GM12878 (cell line): ENCODE results near the gene PTPRD. TPM values are rescaled to one million over a fixed set of nuclear protein-coding genes. Genes with fewer than 3 reads are reported as not detected.

Experiments
- ATAC-seq: fragments of 200-7000 bp; cut with Tn5 transposase; 3 replicates; pipeline ENCODE4 v1.9.1; 2020; ENCODE audit warnings: mild to moderate bottlenecking, moderate library complexity
- BruUV-seq: library from RNA; stranded (reverse); fragments of 400-500 nt; replicated peaks from 2 replicates; lab custom pipeline; 2021; lab: Mats Ljungman, UMichigan
- CTCF ChIA-PET: fragments of 300-600 bp; sonication (Branson Sonifier 250); formaldehyde crosslinking; extraction: SDS; loops from one replicate; lab custom pipeline; 2021; ENCODE audit warnings: inconsistent platforms; lab: Yijun Ruan, JAX
- POLR2A ChIA-PET: fragments of 350-600 bp; formaldehyde crosslinking; extraction: SDS; loops from one replicate; lab custom pipeline; 2021; ENCODE audit warnings: inconsistent platforms; lab: Charles Lee
- RAD21 ChIA-PET: fragments of 300-600 bp; sonication (Branson Sonifier 250); formaldehyde crosslinking; loops from one replicate; lab custom pipeline; 2023; ENCODE audit warnings: antibody characterized with exemption; ENCODE audit not compliant: unreplicated experiment; lab: Charles Lee
- SMC1A ChIA-PET: fragments of 300-600 bp; sonication (Branson Sonifier 250); formaldehyde crosslinking; loops from one replicate; lab custom pipeline; 2023; ENCODE audit not compliant: unreplicated experiment, uncharacterized antibody; lab: Charles Lee
- DNase-seq: peaks from one replicate; pipeline ENCODE4 v3.0.0-alpha.2; 2011; ENCODE audit warnings: low read depth, low spot score
- FAIRE-seq: peaks from 3 replicates; lab custom pipeline; 2011; peaks lifted over from hg19 to GRCh38; lab: Jason Lieb, UNC
- H2AFZ ChIP-seq: 2 replicates; pipeline ENCODE4 v1.6.0; 2011; ENCODE audit warnings: low read depth, low read length, control low read depth; ENCODE audit not compliant: control insufficient read depth
- H3K27ac ChIP-seq: 2 replicates; pipeline ENCODE4 v1.5.1; 2011; ENCODE audit warnings: control low read depth; ENCODE audit not compliant: control insufficient read depth, insufficient read depth
- H3K27me3 ChIP-seq, 2 experiments: replicated peaks in 1 of 2; 2 replicates each; pipeline versions ENCODE4 v1.6.0 to v1.6.1; 2011; ENCODE audit warnings: low read length in 1 of 2; ENCODE audit not compliant: control insufficient read depth in 2 of 2, insufficient read depth in 2 of 2
- H3K36me3 ChIP-seq, 2 experiments: 2 replicates each; pipeline ENCODE4 v1.5.1; 2011; ENCODE audit warnings: low read length in 1 of 2; ENCODE audit not compliant: control insufficient read depth in 2 of 2, insufficient read depth in 2 of 2
- H3K4me1 ChIP-seq: 2 replicates; pipeline ENCODE4 v1.6.1; 2011; ENCODE audit warnings: mild to moderate bottlenecking, low read length, moderate library complexity, mixed read lengths; ENCODE audit not compliant: control insufficient read depth, insufficient read depth
- H3K4me2 ChIP-seq: 2 replicates; pipeline ENCODE4 v1.6.0; 2011; ENCODE audit warnings: control low read depth; ENCODE audit not compliant: control insufficient read depth, insufficient read depth
- H3K4me3 ChIP-seq: fragments of 200-600 bp; sonication (generic); 2 replicates; pipeline ENCODE4 v1.5.1; 2016
- H3K79me2 ChIP-seq: 2 replicates; pipeline ENCODE4 v1.6.0; 2011; ENCODE audit warnings: low read length; ENCODE audit not compliant: control insufficient read depth, insufficient read depth
- H3K9ac ChIP-seq: 2 replicates; pipeline ENCODE4 v1.8.0; 2011; ENCODE audit warnings: low read length, control low read depth, mixed read lengths; ENCODE audit not compliant: control insufficient read depth, insufficient read depth
- H3K9me3 ChIP-seq: replicated peaks from 3 replicates; pipeline ENCODE4 v1.5.1; 2011; ENCODE audit warnings: mild to moderate bottlenecking, low read length; ENCODE audit not compliant: control insufficient read depth, insufficient read depth
- H4K20me1 ChIP-seq: 2 replicates; pipeline ENCODE4 v1.6.0; 2011; ENCODE audit not compliant: control insufficient read depth, insufficient read depth
- CEBPB ChIP-seq, 2 experiments: fragments of 150-350 bp in 1 of 2; IDR thresholded peaks; 2 replicates each; pipeline ENCODE4 v1.6.1; 2012 to 2014; ENCODE audit warnings: low read depth in 2 of 2, low read length in 2 of 2, borderline replicate concordance in 1 of 2, inconsistent platforms in 1 of 2
- DPF2 ChIP-seq: fragments of 450-650 bp; IDR thresholded peaks from 2 replicates; pipeline ENCODE4 v1.6.1; 2017; ENCODE audit warnings: mild to moderate bottlenecking
- MEF2A ChIP-seq: IDR thresholded peaks from 2 replicates; pipeline ENCODE4 v1.6.1; 2011; ENCODE audit warnings: low read depth, mild to moderate bottlenecking, low read length, moderate library complexity; ENCODE audit not compliant: insufficient read depth
- RAD21 ChIP-seq: IDR thresholded peaks from 2 replicates; pipeline ENCODE4 v1.6.1; 2011; ENCODE audit warnings: mild to moderate bottlenecking, low read depth, low read length, moderate library complexity; ENCODE audit not compliant: insufficient read depth
- RFX5 ChIP-seq: IDR thresholded peaks from 2 replicates; pipeline ENCODE4 v1.6.1; 2011; ENCODE audit warnings: low read depth, low read length, improper control_type of control experiment
- SREBF1 ChIP-seq: IDR thresholded peaks from 2 replicates; pipeline ENCODE4 v1.6.1; 2012; ENCODE audit warnings: mild to moderate bottlenecking, low read length
- ZNF622 ChIP-seq: fragments of 450-650 bp; IDR thresholded peaks from 2 replicates; pipeline ENCODE4 v1.6.1; 2017; ENCODE audit warnings: mild to moderate bottlenecking, inconsistent platforms
- WGBS: methylation state at CpG from one replicate; pipeline ENCODE4 v1.1.6; 2016; ENCODE audit warnings: low lambda C conversion rate; ENCODE audit not compliant: insufficient replicate concordance, insufficient coverage; ENCODE audit errors: missing lambda C conversion rate; 5-methylcytosine and 5-hydroxymethylcytosine counted together
- in situ Hi-C: fragments of 300-500 bp; cut with MboI; formaldehyde crosslinking; loops from 9 replicates; pipeline ENCODE4 v1.14.3; 2018; ENCODE audit warnings: mixed read lengths
- intact Hi-C: fragments of 100-400 bp; cut with micrococcal nuclease; formaldehyde crosslinking; loops from one replicate; pipeline ENCODE4 v1.14.2; 2022; ENCODE audit not compliant: unreplicated experiment
- polyA plus RNA-seq, 11 experiments: library from polyadenylated mRNA; depleted of rRNA in 4 of 11; unstranded in 6 of 11; stranded (reverse) in 5 of 11; fragments of >200 nt; fragmentation: Nextera tagmentation in 4 of 11; fragmentation: Illumina TruSeq in 1 of 11; extraction: Ambion mirVana in 4 of 11; extraction: Trizol in 1 of 11; gene quantifications; 1 replicate in 1 of 11; 2 replicates in 10 of 11; pipeline versions ENCODE4 v1.2.1 to v1.2.3, GENCODE V29; 2011 to 2016; ENCODE audit warnings: inconsistent platforms in 2 of 11, missing spikeins in 2 of 11, low read depth in 1 of 11
- total RNA-seq, 4 experiments: library from RNA; depleted of rRNA in 3 of 4; stranded (reverse); fragments of >200 nt in 3 of 4; fragmentation: Illumina TruSeq in 1 of 4; extraction: Trizol in 1 of 4; gene quantifications; 2 replicates each; pipeline versions ENCODE4 v1.2.1 to v1.2.3, GENCODE V29; 2013 to 2021
- TF ChIP-seq, protein P1 (sequence below), 3 experiments: IDR thresholded peaks in 2 of 3; conservative IDR thresholded peaks in 1 of 3; 2 replicates each; pipeline ENCODE4 v1.5.1; 2011; ENCODE audit warnings: low read depth in 3 of 3, low read length in 3 of 3, mild to moderate bottlenecking in 3 of 3, control low read depth in 2 of 3, moderate library complexity in 2 of 3, inconsistent platforms in 1 of 3, mixed read lengths in 1 of 3; ENCODE audit not compliant: control insufficient read depth in 2 of 3, insufficient read depth in 1 of 3; ENCODE audit errors: extremely low read depth in 1 of 3
- TF ChIP-seq, protein P2 (sequence below): fragments of 450-650 bp; formaldehyde crosslinking; IDR thresholded peaks from 2 replicates; pipeline ENCODE4 v1.5.0; 2022; ENCODE audit warnings: mild to moderate bottlenecking, missing genetic modification characterization
- TF ChIP-seq, protein P3 (sequence below): IDR thresholded peaks from 2 replicates; pipeline ENCODE4 v1.6.1; 2011; ENCODE audit warnings: mild to moderate bottlenecking, low read depth, low read length, moderate library complexity; ENCODE audit not compliant: insufficient replicate concordance
- TF ChIP-seq, protein P4 (sequence below): fragments of 450-650 bp; IDR thresholded peaks from 2 replicates; pipeline ENCODE4 v1.6.1; 2017; ENCODE audit warnings: borderline replicate concordance

PTPRD gene
- total and polyA plus RNA-seq, 10 of the 15 experiments (the other 5 are each of a cell fraction or from before 2014, with no cell fraction given), result under 0.01 to 0.05 (median 0.01) TPM; not detected in 7

GRCh38 chr9:8567963-8568579, 2044.7 kb downstream of the PTPRD start:
- H3K36me3 ChIP-seq, result no peaks in the 10 kb centered on the region
- no peak overlapping the region for H3K4me3 ChIP-seq
- no TSS peak for BruUV-seq
- POLR2A ChIA-PET, result interaction anchor here (0.5 kb wide), 1 partner anchor 175 kb away, joined by 4 read pairs; no protein-coding TSS in a partner anchor
- in situ Hi-C loops, result no loop called here
- H3K4me1 ChIP-seq, result no peaks in the 10 kb centered on the region
- no peaks in the 10 kb centered on the region for H3K9me3 ChIP-seq
- RAD21 ChIA-PET, result no interaction called here
- intact Hi-C loops, result no loop called here
- no peak overlapping the region for H2AFZ ChIP-seq
- no peak overlapping the region for H3K27ac ChIP-seq
- WGBS, result 23% methylated on average over 2 of the region's 2 CpGs
- H4K20me1 ChIP-seq, result no peaks in the 10 kb centered on the region
- H3K4me2 ChIP-seq, result no peak overlapping the region
- SMC1A ChIA-PET, result no interaction called here
- H3K79me2 ChIP-seq, result no peaks in the 10 kb centered on the region
- CTCF ChIA-PET, result no interaction called here
- no peak overlapping the region for H3K9ac ChIP-seq
- DNase-seq (no peak), FAIRE-seq (no peak), ATAC-seq (no peak)
- no peaks in the 10 kb centered on the region for H3K27me3 ChIP-seq
- TF ChIP-seq ZNF622, result no peak
- no peak for TF ChIP-seq RFX5
- TF ChIP-seq, protein P1, sequence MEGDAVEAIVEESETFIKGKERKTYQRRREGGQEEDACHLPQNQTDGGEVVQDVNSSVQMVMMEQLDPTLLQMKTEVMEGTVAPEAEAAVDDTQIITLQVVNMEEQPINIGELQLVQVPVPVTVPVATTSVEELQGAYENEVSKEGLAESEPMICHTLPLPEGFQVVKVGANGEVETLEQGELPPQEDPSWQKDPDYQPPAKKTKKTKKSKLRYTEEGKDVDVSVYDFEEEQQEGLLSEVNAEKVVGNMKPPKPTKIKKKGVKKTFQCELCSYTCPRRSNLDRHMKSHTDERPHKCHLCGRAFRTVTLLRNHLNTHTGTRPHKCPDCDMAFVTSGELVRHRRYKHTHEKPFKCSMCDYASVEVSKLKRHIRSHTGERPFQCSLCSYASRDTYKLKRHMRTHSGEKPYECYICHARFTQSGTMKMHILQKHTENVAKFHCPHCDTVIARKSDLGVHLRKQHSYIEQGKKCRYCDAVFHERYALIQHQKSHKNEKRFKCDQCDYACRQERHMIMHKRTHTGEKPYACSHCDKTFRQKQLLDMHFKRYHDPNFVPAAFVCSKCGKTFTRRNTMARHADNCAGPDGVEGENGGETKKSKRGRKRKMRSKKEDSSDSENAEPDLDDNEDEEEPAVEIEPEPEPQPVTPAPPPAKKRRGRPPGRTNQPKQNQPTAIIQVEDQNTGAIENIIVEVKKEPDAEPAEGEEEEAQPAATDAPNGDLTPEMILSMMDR (IDR thresholded peaks at IDR 0.05 in 2 of 3, conservative IDR thresholded peaks at IDR 0.05 in 1 of 3; ENCODE audit: control insufficient read depth in 2 of 3, extremely low read depth in 1 of 3, insufficient read depth in 1 of 3, low read depth in 3 of 3, low read length in 3 of 3), result no peak
- no peak for TF ChIP-seq RAD21
- no peak for TF ChIP-seq DPF2
- TF ChIP-seq SREBF1, result no peak
- TF ChIP-seq, protein P2, sequence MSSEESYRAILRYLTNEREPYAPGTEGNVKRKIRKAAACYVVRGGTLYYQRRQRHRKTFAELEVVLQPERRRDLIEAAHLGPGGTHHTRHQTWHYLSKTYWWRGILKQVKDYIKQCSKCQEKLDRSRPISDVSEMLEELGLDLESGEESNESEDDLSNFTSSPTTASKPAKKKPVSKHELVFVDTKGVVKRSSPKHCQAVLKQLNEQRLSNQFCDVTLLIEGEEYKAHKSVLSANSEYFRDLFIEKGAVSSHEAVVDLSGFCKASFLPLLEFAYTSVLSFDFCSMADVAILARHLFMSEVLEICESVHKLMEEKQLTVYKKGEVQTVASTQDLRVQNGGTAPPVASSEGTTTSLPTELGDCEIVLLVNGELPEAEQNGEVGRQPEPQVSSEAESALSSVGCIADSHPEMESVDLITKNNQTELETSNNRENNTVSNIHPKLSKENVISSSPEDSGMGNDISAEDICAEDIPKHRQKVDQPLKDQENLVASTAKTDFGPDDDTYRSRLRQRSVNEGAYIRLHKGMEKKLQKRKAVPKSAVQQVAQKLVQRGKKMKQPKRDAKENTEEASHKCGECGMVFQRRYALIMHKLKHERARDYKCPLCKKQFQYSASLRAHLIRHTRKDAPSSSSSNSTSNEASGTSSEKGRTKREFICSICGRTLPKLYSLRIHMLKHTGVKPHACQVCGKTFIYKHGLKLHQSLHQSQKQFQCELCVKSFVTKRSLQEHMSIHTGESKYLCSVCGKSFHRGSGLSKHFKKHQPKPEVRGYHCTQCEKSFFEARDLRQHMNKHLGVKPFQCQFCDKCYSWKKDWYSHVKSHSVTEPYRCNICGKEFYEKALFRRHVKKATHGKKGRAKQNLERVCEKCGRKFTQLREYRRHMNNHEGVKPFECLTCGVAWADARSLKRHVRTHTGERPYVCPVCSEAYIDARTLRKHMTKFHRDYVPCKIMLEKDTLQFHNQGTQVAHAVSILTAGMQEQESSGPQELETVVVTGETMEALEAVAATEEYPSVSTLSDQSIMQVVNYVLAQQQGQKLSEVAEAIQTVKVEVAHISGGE, result no peak
- TF ChIP-seq, protein P3, sequence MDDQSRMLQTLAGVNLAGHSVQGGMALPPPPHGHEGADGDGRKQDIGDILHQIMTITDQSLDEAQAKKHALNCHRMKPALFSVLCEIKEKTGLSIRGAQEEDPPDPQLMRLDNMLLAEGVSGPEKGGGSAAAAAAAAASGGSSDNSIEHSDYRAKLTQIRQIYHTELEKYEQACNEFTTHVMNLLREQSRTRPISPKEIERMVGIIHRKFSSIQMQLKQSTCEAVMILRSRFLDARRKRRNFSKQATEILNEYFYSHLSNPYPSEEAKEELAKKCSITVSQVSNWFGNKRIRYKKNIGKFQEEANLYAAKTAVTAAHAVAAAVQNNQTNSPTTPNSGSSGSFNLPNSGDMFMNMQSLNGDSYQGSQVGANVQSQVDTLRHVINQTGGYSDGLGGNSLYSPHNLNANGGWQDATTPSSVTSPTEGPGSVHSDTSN, result no peak
- TF ChIP-seq, protein P4, sequence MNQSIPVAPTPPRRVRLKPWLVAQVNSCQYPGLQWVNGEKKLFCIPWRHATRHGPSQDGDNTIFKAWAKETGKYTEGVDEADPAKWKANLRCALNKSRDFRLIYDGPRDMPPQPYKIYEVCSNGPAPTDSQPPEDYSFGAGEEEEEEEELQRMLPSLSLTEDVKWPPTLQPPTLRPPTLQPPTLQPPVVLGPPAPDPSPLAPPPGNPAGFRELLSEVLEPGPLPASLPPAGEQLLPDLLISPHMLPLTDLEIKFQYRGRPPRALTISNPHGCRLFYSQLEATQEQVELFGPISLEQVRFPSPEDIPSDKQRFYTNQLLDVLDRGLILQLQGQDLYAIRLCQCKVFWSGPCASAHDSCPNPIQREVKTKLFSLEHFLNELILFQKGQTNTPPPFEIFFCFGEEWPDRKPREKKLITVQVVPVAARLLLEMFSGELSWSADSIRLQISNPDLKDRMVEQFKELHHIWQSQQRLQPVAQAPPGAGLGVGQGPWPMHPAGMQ, result no peak
- no peak for TF ChIP-seq CEBPB (IDR thresholded peaks at IDR 0.05; ENCODE audit: borderline replicate concordance in 1 of 2, low read depth in 2 of 2, low read length in 2 of 2)
- TF ChIP-seq MEF2A, result no peak
